HUES64 (cell line): ENCODE data around the gene RFC2.
"Not testable (repeated sequence)": the region's sequence is repeated elsewhere in the genome, so short reads cannot be mapped to it uniquely, and the experiment has no call there.

Experiments
- H3K27ac ChIP-seq: 2 replicates; pipeline ENCODE4 v1.7.0; 2013; ENCODE audit warnings: low read depth, low read length, inconsistent platforms
- H3K27me3 ChIP-seq: 2 replicates; pipeline ENCODE4 v1.6.1; 2013; ENCODE audit warnings: mild to moderate bottlenecking, low read length; ENCODE audit not compliant: insufficient read depth
- H3K36me3 ChIP-seq: 2 replicates; pipeline ENCODE4 v1.6.1; 2013; ENCODE audit warnings: mild to moderate bottlenecking, low read length; ENCODE audit not compliant: insufficient read depth
- H3K4me1 ChIP-seq: 2 replicates; pipeline ENCODE4 v1.6.1; 2013; ENCODE audit warnings: mild to moderate bottlenecking, low read length, moderate library complexity; ENCODE audit not compliant: insufficient read depth
- H3K4me3 ChIP-seq: 2 replicates; pipeline ENCODE4 v1.5.1; 2013; ENCODE audit warnings: mild to moderate bottlenecking, low read length, moderate library complexity
- H3K9ac ChIP-seq: 2 replicates; pipeline ENCODE4 v1.6.1; 2013; ENCODE audit warnings: mild to moderate bottlenecking, low read depth, low read length
- H3K9me3 ChIP-seq: 2 replicates; pipeline ENCODE4 v1.6.1; 2013; ENCODE audit warnings: low read depth, low read length; ENCODE audit not compliant: insufficient read depth
- WGBS: fragments of 150-250, 120-280 bp; methylation state at CpG from one replicate; pipeline ENCODE4 v1.1.7; 2013; ENCODE audit warnings: missing lambda C conversion rate; 5-methylcytosine and 5-hydroxymethylcytosine counted together

The RFC2 gene

GRCh38 chr7:74195968-74196654, 58.1 kb downstream of the RFC2 start:
- WGBS = 96% methylated on average over 9 of the region's 19 CpGs
- not testable (repeated sequence) for H3K9ac ChIP-seq, H3K4me3 ChIP-seq, H3K9me3 ChIP-seq, H3K27ac ChIP-seq, H3K4me1 ChIP-seq, H3K27me3 ChIP-seq
- peaks cover 61% of the 10 kb centered on the region for H3K36me3 ChIP-seq

GRCh38 chr7:74195139-74195860, 58.9 kb downstream of the RFC2 start:
- H3K27ac ChIP-seq, H3K9ac ChIP-seq, H3K4me1 ChIP-seq, H3K27me3 ChIP-seq, H3K9me3 ChIP-seq, H3K4me3 ChIP-seq: not testable (repeated sequence)
- 94% methylated on average over 18 of the region's 23 CpGs for WGBS
- peaks cover 69% of the 10 kb centered on the region for H3K36me3 ChIP-seq

GRCh38 chr7:74194686-74195085, 59.5 kb downstream of the RFC2 start:
- 97% methylated on average over 14 of the region's 14 CpGs for WGBS
- no peaks in the 10 kb centered on the region for H3K27me3 ChIP-seq
- no peak overlapping the region for H3K27ac ChIP-seq
- 0 out of 2 replicates have a peak, but pooled peaks cover 3% of the 10 kb centered on the region for H3K4me1 ChIP-seq
- peaks cover 75% of the 10 kb centered on the region for H3K36me3 ChIP-seq
- no peaks in the 10 kb centered on the region for H3K9me3 ChIP-seq
- no peak overlapping the region for H3K9ac ChIP-seq
- no peak overlapping the region for H3K4me3 ChIP-seq

GRCh38 chr7:74193913-74194312, 60.3 kb downstream of the RFC2 start:
- H3K4me1 ChIP-seq = no peaks in the 10 kb centered on the region
- no peak overlapping the region for H3K27ac ChIP-seq
- no peaks in the 10 kb centered on the region for H3K27me3 ChIP-seq
- H3K9ac ChIP-seq = no peak overlapping the region
- 93% methylated on average over 7 of the region's 7 CpGs for WGBS
- no peaks in the 10 kb centered on the region for H3K9me3 ChIP-seq
- peaks cover 83% of the 10 kb centered on the region for H3K36me3 ChIP-seq
- no peak overlapping the region for H3K4me3 ChIP-seq

- H3K27ac ChIP-seq = no peak overlapping the region
- H3K9ac ChIP-seq = no peak overlapping the region
- H3K4me1 ChIP-seq = no peaks in the 10 kb centered on the region
- no peak overlapping the region for H3K4me3 ChIP-seq
- H3K9me3 ChIP-seq = no peaks in the 10 kb centered on the region
- 95% methylated on average over 8 of the region's 8 CpGs for WGBS
- no peaks in the 10 kb centered on the region for H3K27me3 ChIP-seq
- H3K36me3 ChIP-seq = peaks cover 91% of the 10 kb centered on the region
These were observed 61.1 kb downstream of the RFC2 start for GRCh38 chr7:74193054-74193453.

GRCh38 chr7:74191231-74191630, 63.0 kb downstream of the RFC2 start:
- Histone ChIP-seq H3K9me3 (no peaks in the 10 kb centered on the region), H3K9ac (no peak overlapping the region), H3K27ac (no peak overlapping the region), H3K4me3 (no peak overlapping the region), H3K36me3 (peaks cover 94% of the 10 kb centered on the region), H3K27me3 (no peaks in the 10 kb centered on the region), H3K4me1 (no peaks in the 10 kb centered on the region)
- 97% methylated on average over 9 of the region's 9 CpGs for WGBS

- Histone ChIP-seq H3K9me3 (no peaks in the 10 kb centered on the region), H3K4me3 (no peak overlapping the region), H3K27me3 (no peaks in the 10 kb centered on the region), H3K9ac (no peak overlapping the region), H3K36me3 (peaks cover 91% of the 10 kb centered on the region), H3K27ac (no peak overlapping the region), H3K4me1 (peaks cover 5% of the 10 kb centered on the region; the same call in 1 of the 2 replicates)
- WGBS = over 99% methylated on average over 7 of the region's 7 CpGs
These were observed 63.9 kb downstream of the RFC2 start for GRCh38 chr7:74190259-74190658.

- Histone ChIP-seq H3K36me3 (peaks cover 74% of the 10 kb centered on the region), H3K27ac (no peak overlapping the region; the same call in 1 of the 2 replicates), H3K4me3 (no peak overlapping the region), H3K27me3 (no peaks in the 10 kb centered on the region), H3K4me1 (peaks cover 16% of the 10 kb centered on the region; the same call in 1 of the 2 replicates), H3K9me3 (no peaks in the 10 kb centered on the region), H3K9ac (no peak overlapping the region)
- WGBS = 93% methylated on average over 10 of the region's 11 CpGs
These were observed 66.1 kb downstream of the RFC2 start for GRCh38 chr7:74187915-74188675.

- peaks cover 69% of the 10 kb centered on the region for H3K36me3 ChIP-seq
- H3K4me1 ChIP-seq = peaks cover 23% of the 10 kb centered on the region; the same call in 1 of the 2 replicates
- no peak overlapping the region for H3K9ac ChIP-seq
- H3K4me3 ChIP-seq = no peak overlapping the region
- no peaks in the 10 kb centered on the region for H3K9me3 ChIP-seq
- WGBS = 88% methylated on average over 4 of the region's 5 CpGs
- no peak overlapping the region for H3K27ac ChIP-seq
- no peaks in the 10 kb centered on the region for H3K27me3 ChIP-seq
These were observed 68.6 kb downstream of the RFC2 start for GRCh38 chr7:74185636-74186035.

- no peak overlapping the region for H3K27ac ChIP-seq
- no peaks in the 10 kb centered on the region for H3K9me3 ChIP-seq
- peaks cover 69% of the 10 kb centered on the region for H3K36me3 ChIP-seq
- no peak overlapping the region for H3K9ac ChIP-seq
- peaks cover 23% of the 10 kb centered on the region; the same call in 1 of the 2 replicates for H3K4me1 ChIP-seq
- H3K27me3 ChIP-seq = no peaks in the 10 kb centered on the region
- 94% methylated on average over 5 of the region's 6 CpGs for WGBS
- H3K4me3 ChIP-seq = no peak overlapping the region
These were observed 69.2 kb downstream of the RFC2 start for GRCh38 chr7:74185016-74185415.
